KMS-11 (cell line): ENCODE results near the gene SREBF2.

Source experiments
- H2AFZ ChIP-seq: fragments of 200-600 bp; sonication (generic); 2 replicates; pipeline ENCODE4 v1.6.1; 2016; ENCODE audit warnings: antibody characterized with exemption, mixed run types, low read depth
- H3K27ac ChIP-seq: fragments of 200-600 bp; sonication (generic); 2 replicates; pipeline ENCODE4 v1.6.1; 2016; ENCODE audit warnings: mild to moderate bottlenecking, mixed run types
- H3K27me3 ChIP-seq: fragments of 200-600 bp; sonication (generic); 2 replicates; pipeline ENCODE4 v1.6.1; 2017; ENCODE audit warnings: mild to moderate bottlenecking, low read depth, mixed run types, moderate library complexity; ENCODE audit not compliant: insufficient read depth
- H3K36me3 ChIP-seq: fragments of 200-600 bp; sonication (generic); 2 replicates; pipeline ENCODE4 v1.6.1; 2017; ENCODE audit warnings: mild to moderate bottlenecking, mixed run types; ENCODE audit not compliant: insufficient read depth
- H3K4me1 ChIP-seq: fragments of 200-600 bp; sonication (generic); 2 replicates; pipeline ENCODE4 v1.6.1; 2016; ENCODE audit warnings: mild to moderate bottlenecking, low read depth, mixed run types; ENCODE audit not compliant: poor library complexity, severe bottlenecking
- H3K4me2 ChIP-seq: fragments of 200-600 bp; sonication (generic); 2 replicates; pipeline ENCODE4 v1.7.0; 2016; ENCODE audit warnings: mild to moderate bottlenecking, mixed run types
- H3K4me3 ChIP-seq: fragments of 200-600 bp; sonication (generic); IDR thresholded peaks from 2 replicates; pipeline ENCODE4 v1.6.1; 2017; ENCODE audit warnings: low read depth, low read length, mixed read lengths; ENCODE audit not compliant: insufficient read depth
- H3K79me2 ChIP-seq: fragments of 200-600 bp; sonication (generic); 2 replicates; pipeline ENCODE4 v1.6.1; 2016; ENCODE audit warnings: low read depth, mixed run types; ENCODE audit not compliant: insufficient read depth
- H3K9ac ChIP-seq: fragments of 200-600 bp; sonication (generic); 2 replicates; pipeline ENCODE4 v1.6.1; 2016; ENCODE audit warnings: mild to moderate bottlenecking, mixed run types
- H4K20me1 ChIP-seq: fragments of 200-600 bp; sonication (generic); 2 replicates; pipeline ENCODE4 v1.6.1; 2016; ENCODE audit warnings: mild to moderate bottlenecking, mixed run types; ENCODE audit not compliant: insufficient read depth
- CTCF ChIP-seq: fragments of 200-600 bp; sonication (generic); conservative IDR thresholded peaks from 2 replicates; pipeline ENCODE4 v1.6.1; 2017; ENCODE audit warnings: low read depth, mild to moderate bottlenecking, antibody characterized with exemption, low read length, moderate library complexity, mixed read lengths

Gene SREBF2

GRCh38 chr22:41909310-41910049, 76.6 kb downstream of the SREBF2 start:
- no peak overlapping the region for H3K4me3 ChIP-seq
- no peaks in the 10 kb centered on the region for H4K20me1 ChIP-seq

GRCh38 chr22:41910050-41911000, 77.4 kb downstream of the SREBF2 start:
- H3K9ac ChIP-seq = no peak overlapping the region
- H4K20me1 ChIP-seq = no peaks in the 10 kb centered on the region
- no peak overlapping the region for H2AFZ ChIP-seq
- no peak for TF ChIP-seq CTCF
- H3K4me1 ChIP-seq = peaks cover 13% of the 10 kb centered on the region
- no peaks in the 10 kb centered on the region for H3K36me3 ChIP-seq
- H3K79me2 ChIP-seq = no peaks in the 10 kb centered on the region
- no peak overlapping the region for H3K27ac ChIP-seq
- no peak overlapping the region for H3K4me3 ChIP-seq
- H3K4me2 ChIP-seq = no peak overlapping the region
- peaks cover 20% of the 10 kb centered on the region for H3K27me3 ChIP-seq

More at GRCh38 chr22:41909310-41910049, 76.6 kb downstream of the SREBF2 start:
- no peak overlapping the region for H3K4me2 ChIP-seq
- TF ChIP-seq CTCF = no peak
- no peaks in the 10 kb centered on the region for H3K79me2 ChIP-seq
- H3K27ac ChIP-seq = no peak overlapping the region
- H3K36me3 ChIP-seq = no peaks in the 10 kb centered on the region
- H3K4me1 ChIP-seq = peaks cover 13% of the 10 kb centered on the region
- no peak overlapping the region for H3K9ac ChIP-seq
- H3K27me3 ChIP-seq = peaks cover 17% of the 10 kb centered on the region
- no peak overlapping the region for H2AFZ ChIP-seq

GRCh38 chr22:41911001-41911611, 78.2 kb downstream of the SREBF2 start:
- Histone ChIP-seq H3K79me2 (no peaks in the 10 kb centered on the region), H4K20me1 (no peaks in the 10 kb centered on the region), H3K4me2 (no peak overlapping the region), H3K27me3 (peaks cover 28% of the 10 kb centered on the region), H3K4me3 (no peak overlapping the region), H3K9ac (no peak overlapping the region), H3K36me3 (no peaks in the 10 kb centered on the region), H3K4me1 (peaks cover 13% of the 10 kb centered on the region), H2AFZ (no peak overlapping the region), H3K27ac (no peak overlapping the region)
- no peak for TF ChIP-seq CTCF

- Histone ChIP-seq H3K9ac (no peak overlapping the region), H2AFZ (no peak overlapping the region), H3K4me2 (no peak overlapping the region), H3K4me1 (peaks cover 13% of the 10 kb centered on the region), H3K27me3 (peaks cover 30% of the 10 kb centered on the region), H3K36me3 (no peaks in the 10 kb centered on the region), H3K79me2 (no peaks in the 10 kb centered on the region), H4K20me1 (no peaks in the 10 kb centered on the region), H3K4me3 (no peak overlapping the region), H3K27ac (no peak overlapping the region)
- TF ChIP-seq CTCF = no peak
Observed at GRCh38 chr22:41912338-41913039, 79.6 kb downstream of the SREBF2 start.
